ENCODE measurements around the gene LSP1. TPM values are rescaled to one million over a fixed set of nuclear protein-coding genes. Genes with fewer than 3 reads are reported as not detected.
"Not testable (repeated sequence)": the region's sequence is repeated elsewhere in the genome, so short reads cannot be mapped to it uniquely, and the experiment has no call there.

The LSP1 gene
- 43.1 TPM for total RNA-seq

- DNase-seq (ENCODE audit: low spot score): peak; percentile 50
Observed at GRCh38 chr11:1852877-1853276, at the start of gene LSP1. LSP1 (plus strand) TSS chr11:1853084; CDS start chr11:1853145, 61 bp downstream.

- DNase-seq (ENCODE audit: low spot score): no peak
Observed at GRCh38 chr11:1803246-1803645, 49.6 kb upstream of the LSP1 start.

GRCh38 chr11:1803835-1804519 is 48.9 kb upstream of the LSP1 start:
- not testable (repeated sequence) for DNase-seq (ENCODE audit: low spot score)

- DNase-seq (ENCODE audit: low spot score): no peak
Observed at GRCh38 chr11:1805525-1805924, 47.4 kb upstream of the LSP1 start.

GRCh38 chr11:1807264-1807995 is 45.5 kb upstream of the LSP1 start:
- DNase-seq (ENCODE audit: low spot score): no peak

- DNase-seq (ENCODE audit: low spot score): no peak
Observed at GRCh38 chr11:1810761-1811160, 42.1 kb upstream of the LSP1 start.

- DNase-seq (ENCODE audit: low spot score): no peak
Observed at GRCh38 chr11:1812274-1812673, 40.6 kb upstream of the LSP1 start.

GRCh38 chr11:1812801-1813200 is 40.1 kb upstream of the LSP1 start:
- DNase-seq (ENCODE audit: low spot score): no peak

GRCh38 chr11:1813356-1813755 is 39.5 kb upstream of the LSP1 start:
- DNase-seq (ENCODE audit: low spot score): not testable (repeated sequence)

GRCh38 chr11:1814691-1815090 is 38.2 kb upstream of the LSP1 start:
- DNase-seq (ENCODE audit: low spot score): no peak

- no peak for DNase-seq (ENCODE audit: low spot score)
Observed at GRCh38 chr11:1815311-1815710, 37.6 kb upstream of the LSP1 start.

GRCh38 chr11:1815751-1816150 is 37.1 kb upstream of the LSP1 start:
- DNase-seq (ENCODE audit: low spot score): no peak

GRCh38 chr11:1817000-1817399 is 35.9 kb upstream of the LSP1 start:
- no peak for DNase-seq (ENCODE audit: low spot score)

- DNase-seq (ENCODE audit: low spot score): no peak
Observed at GRCh38 chr11:1817511-1817910, 35.4 kb upstream of the LSP1 start.

- DNase-seq (ENCODE audit: low spot score): no peak
Observed at GRCh38 chr11:1819074-1819473, 33.8 kb upstream of the LSP1 start.

GRCh38 chr11:1820463-1821325 is 32.2 kb upstream of the LSP1 start:
- DNase-seq (ENCODE audit: low spot score): no peak

- DNase-seq (ENCODE audit: low spot score): no peak
Observed at GRCh38 chr11:1821562-1821961, 31.3 kb upstream of the LSP1 start.

- no peak for DNase-seq (ENCODE audit: low spot score)
Observed at GRCh38 chr11:1822648-1823375, 30.1 kb upstream of the LSP1 start.

GRCh38 chr11:1823376-1824220 is 29.3 kb upstream of the LSP1 start:
- no peak for DNase-seq (ENCODE audit: low spot score)

GRCh38 chr11:1824221-1825038 is 28.5 kb upstream of the LSP1 start:
- no peak for DNase-seq (ENCODE audit: low spot score)

All from mucosa of gallbladder (tissue), 1 donor.